Activated CD8-positive, alpha-beta memory T cell treated with anti-CD3 and anti-CD28 coated beads, Interleukin-2, amount 50 U/mL, for 1 hour (primary cell): Measurements from ENCODE around the gene SERPINB8.
"Not testable (repeated sequence)": the region's sequence is repeated elsewhere in the genome, so short reads cannot be mapped to it uniquely, and the experiment has no call there.

Experiments
- DNase-seq: peaks from one replicate; pipeline ENCODE4 v3.0.0-alpha.2; 2020; ENCODE audit errors: extremely low read depth

Gene SERPINB8, protein sequence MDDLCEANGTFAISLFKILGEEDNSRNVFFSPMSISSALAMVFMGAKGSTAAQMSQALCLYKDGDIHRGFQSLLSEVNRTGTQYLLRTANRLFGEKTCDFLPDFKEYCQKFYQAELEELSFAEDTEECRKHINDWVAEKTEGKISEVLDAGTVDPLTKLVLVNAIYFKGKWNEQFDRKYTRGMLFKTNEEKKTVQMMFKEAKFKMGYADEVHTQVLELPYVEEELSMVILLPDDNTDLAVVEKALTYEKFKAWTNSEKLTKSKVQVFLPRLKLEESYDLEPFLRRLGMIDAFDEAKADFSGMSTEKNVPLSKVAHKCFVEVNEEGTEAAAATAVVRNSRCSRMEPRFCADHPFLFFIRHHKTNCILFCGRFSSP

DNA sequence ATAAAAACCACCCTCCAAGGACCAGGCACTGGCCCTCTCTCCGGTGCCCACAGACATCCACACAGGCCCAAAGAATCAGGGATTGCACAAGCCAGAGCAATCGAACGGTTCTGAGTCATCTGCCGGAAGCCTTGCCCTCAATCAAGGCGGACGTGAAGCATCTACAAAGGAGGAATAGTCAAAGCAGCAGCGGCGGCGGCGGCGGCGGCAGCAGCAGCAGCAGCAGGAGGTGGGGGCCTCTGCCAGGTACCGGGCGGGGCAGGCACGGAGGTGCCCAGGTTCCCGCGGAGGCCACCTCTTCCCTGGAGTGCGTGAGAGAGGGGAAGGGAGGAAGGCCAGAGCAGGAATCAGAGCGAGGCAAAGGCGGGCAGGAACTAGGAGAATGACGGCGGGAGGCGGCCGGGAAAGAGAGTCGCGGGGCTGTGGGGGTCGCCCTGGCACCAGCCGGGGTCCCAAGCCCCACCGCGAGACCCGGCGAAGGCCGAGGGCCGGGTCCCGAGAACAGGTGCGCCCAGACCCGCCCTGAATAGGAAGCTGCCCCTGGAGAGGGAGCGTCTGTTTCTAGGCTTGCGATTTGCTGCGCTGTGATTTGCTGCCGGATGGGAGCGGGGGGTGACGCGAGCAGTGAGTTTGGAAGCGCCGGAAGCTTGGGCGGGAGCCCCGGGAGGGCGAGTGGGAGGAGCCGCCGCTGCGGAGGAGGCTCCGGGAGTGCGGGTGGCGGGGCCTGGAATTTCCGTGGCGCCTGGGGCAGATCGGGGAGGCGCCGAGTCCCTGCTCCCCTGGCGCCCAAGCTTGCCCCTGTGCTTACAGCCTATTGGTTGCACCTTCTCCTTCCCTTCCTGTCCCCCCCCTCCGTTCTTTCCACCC lies at the start of gene SERPINB8:
SERPINB8 (plus strand) TSS at position 140 of the 867 bp plus-strand sequence. CDS start 8,228 bp downstream, outside the sequence.
- peak; percentile 43 for DNase-seq

DNA sequence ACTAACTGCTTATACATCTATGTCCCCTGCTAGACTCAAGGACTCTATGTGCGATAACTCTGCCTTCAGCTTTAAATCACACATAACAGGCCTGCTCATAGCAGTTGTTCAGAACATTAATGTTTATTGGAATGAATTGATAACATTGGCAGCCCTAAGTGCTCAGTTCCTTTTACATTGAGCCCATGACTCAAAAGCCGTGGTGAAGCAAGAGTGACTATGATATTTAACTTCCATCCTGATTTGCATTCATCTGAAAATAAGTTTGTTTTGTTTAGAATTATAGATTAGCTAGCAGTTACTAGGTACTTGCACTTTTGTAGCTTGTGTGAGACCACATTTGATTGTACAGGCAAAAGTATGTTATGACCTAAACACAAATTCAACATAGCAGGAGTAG lies 47.8 kb upstream of the SERPINB8 start:
- DNase-seq = no peak

DNA sequence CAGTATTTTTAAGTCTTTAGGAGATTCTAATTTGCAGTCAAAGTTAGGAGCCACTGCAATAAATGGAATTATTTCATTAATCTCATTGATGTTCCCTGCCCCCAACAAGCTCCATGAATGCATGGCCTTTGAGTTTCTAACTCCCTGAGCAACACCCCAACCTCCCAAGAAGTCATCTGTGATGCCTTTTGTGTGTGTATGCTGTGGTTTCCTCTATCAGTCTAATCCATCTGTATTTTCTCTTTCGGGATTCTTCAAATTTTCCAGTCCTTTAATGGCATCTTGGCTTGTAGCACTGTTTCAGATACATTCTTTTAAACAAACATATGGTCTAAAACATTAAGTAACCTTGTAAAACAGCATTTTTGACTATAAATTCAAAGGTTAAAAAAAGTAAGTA lies 45.3 kb upstream of the SERPINB8 start:
- no peak for DNase-seq

DNA sequence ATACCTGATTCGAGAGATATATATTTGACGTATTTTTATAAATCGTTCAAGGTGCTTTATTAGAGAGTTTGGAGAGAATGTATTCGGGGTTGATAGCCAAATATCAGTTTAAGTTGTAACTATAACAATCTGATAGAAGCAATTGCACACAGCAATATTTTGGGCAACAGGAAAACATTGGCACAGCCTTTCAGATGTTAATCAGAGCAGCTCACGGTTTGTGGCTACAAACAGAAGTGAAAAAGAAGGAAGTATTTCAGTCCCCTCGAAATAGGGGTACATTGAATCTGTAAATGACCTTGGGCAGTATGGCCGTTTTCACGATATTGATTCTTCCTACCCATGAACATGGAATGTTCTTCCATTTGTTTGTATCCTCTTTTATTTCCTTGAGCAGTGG lies 41.5 kb upstream of the SERPINB8 start:
- DNase-seq = no peak

DNA sequence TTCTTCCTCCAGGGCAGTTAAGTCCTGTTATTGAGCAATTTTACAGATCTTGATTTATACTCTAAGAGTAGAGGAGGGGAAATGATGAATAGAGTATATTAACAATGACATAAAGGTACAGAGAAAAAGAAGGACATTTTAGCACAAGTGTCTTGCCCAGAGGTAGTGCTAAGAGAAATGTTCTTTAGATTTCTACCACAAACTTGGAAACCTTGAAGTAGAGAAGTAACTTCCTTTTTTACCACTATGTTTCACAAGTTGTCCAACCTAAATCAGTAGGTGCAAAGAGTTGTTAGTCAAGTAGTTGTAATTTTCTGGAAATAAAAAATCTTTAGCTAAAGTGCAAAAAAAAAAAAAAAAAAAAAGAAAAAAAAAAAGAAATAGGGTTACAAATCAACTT lies 40.5 kb upstream of the SERPINB8 start:
- DNase-seq = not testable (repeated sequence)

DNA sequence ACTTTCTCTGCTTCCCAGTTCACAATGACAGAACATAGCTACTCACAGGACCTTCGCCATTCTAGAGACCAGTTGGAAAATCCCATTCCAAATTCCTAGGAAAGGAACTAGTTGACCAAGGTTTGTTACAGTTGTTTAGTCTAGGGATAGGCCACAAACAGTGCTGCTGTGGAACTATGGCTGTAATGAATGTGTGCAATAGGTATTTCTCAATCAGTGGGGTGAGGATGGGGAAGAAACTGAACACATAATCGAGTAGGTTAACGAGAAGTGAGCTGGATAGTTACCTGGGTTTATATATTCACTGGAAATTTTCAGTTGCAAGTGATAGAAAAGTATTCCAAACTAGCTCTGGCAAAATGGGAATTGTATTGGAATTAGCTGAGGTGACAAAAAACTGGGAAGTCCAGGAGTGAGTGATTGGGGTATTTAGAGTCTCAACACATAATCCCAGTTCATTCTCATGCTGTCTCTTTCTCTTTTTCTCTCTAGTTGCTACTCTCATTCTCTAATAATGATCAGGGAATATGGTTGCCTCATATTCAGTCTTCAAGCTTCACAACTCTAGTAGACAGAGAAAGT lies 39.0 kb upstream of the SERPINB8 start:
- no peak for DNase-seq

DNA sequence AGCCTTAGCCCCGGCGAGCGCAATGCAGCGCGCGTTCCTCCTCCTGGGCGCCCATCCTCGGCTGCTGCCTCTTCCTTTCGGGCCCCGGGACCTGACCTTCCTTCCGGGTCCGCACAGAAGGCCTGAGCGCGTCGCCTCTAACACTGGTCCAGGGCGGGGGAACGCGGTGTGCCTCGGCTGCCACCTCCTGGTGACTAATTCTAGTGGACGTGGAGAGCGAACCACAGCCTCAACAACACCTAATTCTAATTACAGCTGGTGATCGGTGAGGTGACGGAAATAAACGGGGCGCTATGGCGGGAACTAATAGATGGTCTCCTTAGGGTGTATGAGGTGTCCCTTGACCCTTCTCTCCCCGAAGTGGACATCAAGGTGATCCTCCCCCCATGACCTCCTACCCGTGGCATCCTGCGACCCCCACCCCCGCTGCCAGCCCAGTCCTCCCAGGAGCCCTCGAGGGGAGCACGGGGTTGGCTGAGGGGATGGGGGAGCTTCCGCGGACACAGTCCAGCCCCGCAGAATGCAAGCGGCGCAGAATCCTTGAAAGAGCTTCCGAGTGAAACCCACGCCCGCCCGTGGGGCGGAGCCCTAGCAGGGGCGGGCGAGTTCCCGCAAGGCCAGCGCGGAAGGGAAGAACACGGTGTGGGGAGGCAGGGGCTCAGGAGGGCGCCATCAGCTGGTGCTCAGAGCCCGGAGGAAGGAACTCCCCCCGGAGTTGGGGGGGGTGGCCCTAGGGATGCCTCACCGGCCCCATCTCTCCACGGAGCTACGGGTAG lies 33.5 kb upstream of the SERPINB8 start:
- no peak for DNase-seq

DNA sequence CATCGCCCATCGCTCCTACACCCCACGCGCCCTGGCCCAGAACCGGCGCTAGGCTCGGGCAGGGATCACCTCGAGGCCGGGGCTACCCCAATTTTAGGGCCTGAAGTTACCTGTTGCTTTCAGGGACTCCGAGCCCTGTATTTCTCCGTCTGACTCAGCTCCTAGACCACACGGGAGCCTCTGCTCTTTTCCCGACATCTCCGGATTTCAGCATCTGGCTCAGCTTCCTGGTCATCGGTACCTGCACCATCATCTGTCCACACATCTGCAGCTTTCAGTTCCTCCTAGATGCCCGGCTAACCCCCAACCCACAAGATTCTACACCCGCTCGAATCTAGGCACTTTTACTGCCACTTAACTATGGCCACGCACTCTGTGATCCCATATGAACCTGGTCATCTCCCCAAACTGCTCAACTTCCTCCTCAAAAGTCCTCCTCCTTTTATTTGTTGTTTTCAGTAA lies 32.9 kb upstream of the SERPINB8 start:
- DNase-seq = no peak

DNA sequence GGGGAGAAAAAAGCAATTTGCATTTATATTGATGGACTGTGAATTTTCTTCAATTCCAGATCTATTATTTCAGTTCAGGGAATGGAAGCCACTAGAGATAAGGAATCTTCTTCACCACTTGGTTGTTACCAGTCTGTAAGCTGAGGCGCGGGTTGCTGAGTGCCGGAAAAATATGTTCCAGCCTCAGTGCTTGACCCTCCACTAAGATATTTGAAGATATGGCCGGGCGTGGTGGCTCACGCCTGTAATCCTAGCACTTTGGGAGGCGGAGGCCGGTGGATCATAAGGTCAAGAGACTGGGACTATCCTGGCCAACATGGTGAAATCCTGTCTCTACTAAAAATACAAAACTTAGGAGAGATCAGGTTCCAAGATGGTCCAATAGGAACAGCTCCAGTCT lies 29.9 kb upstream of the SERPINB8 start:
- no peak for DNase-seq

DNA sequence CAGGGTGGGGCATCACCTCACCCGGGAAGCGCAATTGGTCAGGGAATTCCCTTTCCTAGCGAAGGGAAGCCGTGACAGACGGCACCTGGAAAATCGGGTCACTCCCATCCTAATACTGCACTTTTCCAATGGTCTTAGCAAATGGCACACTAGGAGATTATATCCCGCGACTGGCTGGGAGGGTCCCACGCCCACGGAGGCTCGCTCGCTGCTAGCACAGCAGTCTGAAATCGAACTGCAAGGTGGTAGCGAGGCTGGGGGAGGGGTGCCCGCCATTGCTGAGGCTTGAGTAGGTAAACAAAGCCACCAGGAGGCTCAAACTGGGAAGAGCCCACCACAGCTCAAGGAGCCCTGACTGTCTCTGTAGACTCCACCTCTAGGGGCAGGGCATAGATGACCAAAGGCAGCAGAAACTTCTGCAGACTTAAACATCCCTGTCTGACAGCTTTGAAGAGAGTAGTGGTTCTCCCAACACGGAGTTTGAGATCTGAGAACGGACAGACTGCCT lies 29.3 kb upstream of the SERPINB8 start:
- DNase-seq = not testable (repeated sequence)

DNA sequence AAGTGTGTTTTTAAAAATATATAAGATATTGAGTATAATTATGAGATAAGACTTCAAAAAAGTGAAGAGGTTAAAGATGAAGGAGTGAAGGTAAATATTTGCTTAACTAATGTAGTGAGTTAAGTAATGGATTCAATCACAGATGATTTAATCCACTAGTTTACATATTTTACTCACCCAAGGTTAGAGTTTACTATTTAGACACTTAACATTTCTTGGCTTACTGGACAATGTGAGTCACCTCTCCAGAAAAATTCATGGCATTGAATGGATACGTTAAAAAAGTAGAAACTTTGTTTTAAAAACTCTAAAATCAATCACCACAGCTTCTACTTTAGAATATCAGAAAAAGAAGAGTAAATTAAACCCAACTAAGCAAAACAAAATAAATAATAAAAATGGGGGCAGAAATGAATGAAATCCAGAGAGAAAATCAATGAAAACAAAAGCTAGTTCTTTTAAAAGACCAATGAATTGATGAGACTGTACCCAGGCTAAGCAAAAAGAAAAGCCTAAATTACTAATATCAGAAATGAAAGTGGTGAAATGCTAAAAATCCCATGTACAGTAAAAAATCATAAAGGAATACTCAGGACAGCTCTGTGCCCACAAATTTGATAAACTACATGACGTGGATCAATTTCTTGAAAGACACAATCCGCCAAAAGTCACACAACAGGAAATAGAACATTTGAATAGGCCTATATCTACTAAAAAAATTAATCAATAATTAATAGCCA lies 22.7 kb upstream of the SERPINB8 start:
- no peak for DNase-seq

DNA sequence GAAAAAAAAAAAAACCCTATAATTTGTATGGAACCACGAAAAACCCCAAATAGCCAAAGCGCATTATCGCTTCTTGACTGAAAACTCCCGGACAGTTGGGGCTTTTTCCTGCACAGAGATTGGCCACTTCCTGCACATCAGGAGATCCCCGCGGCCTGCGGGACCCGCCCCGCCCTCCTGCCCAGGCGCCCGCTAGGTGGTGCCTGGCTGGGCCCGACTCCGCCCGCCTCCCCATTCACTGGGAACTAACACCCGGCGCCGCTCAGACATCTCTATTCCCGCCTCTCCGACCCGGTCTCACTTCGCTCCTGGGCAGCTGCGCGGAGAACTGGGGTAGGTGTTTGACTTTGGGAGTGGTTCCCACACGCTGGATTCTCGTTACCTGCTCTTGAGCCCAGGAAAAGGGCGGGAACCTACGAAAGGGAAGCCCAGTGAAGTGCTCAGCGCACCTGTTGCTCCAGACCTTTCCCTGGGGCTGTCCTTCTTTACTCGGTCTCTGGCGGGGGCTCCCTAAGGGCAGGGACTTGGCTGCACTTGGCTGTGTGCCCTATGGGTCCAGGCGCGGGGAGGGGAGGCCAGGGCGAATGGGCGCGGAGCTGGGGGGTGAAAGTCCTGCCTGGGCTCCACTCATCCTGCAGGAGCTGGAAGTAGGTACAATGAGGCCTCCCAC lies 20.7 kb upstream of the SERPINB8 start, which contains the start of gene HMSD:
HMSD (plus strand) TSS at position 234 of the 670 bp plus-strand sequence. CDS start 4,155 bp downstream, outside the sequence.
- DNase-seq = no peak

DNA sequence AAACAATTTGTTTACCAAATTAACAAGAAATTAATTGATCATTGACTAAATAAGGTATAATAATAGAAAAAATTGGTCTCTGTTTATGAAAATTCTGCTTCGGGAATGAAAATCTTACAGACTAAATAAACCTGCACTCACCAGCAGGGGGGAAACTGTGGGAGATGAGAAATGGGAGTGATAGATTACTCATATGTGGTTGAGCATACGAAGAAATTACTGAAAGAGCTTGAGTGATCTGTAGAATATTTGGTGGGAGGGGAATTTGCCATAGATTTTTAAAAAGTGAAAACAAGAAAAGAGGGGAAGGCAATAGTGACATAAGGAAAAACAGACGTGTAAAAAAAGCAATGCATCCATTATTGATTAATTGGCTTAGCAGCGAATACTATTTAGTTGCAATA lies 18.6 kb upstream of the SERPINB8 start:
- DNase-seq = no peak

DNA sequence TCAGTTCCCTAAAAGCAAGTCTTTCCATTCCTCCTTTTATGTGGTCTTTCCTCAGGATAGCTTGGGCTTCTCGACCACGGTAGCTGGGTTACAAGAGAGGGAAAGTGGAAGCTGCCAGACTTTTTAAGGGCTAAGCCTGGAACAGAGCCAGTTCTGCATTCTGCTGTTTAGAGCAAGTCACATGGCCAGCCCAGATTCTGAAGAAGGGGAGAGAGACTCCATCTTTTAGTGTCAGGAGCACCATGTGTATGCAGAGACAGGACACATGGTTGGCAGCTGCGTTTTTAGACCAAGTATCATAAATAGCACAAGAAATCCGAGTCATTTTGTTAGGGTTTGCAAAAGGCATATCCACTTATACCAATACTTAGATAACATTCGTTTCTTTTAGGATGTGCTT lies 16.1 kb upstream of the SERPINB8 start:
- DNase-seq = no peak

DNA sequence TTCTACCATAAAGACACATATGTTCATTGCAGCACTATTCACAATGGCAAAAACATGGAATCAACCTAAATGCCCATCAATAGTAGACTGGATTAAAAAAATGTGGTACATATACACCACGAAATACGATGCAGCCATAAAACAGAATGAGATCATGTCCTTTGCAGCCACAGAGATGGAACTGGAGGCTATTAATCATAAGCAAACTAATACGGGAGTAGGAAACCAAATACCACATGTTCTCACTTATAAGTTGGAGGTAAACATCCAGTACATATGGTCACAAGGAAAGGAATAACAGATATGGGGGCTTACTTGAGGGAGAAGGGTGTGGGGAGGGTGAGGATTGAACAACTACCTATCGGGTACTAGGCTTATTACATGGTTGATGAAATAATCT lies 13.1 kb upstream of the SERPINB8 start:
- no peak for DNase-seq

DNA sequence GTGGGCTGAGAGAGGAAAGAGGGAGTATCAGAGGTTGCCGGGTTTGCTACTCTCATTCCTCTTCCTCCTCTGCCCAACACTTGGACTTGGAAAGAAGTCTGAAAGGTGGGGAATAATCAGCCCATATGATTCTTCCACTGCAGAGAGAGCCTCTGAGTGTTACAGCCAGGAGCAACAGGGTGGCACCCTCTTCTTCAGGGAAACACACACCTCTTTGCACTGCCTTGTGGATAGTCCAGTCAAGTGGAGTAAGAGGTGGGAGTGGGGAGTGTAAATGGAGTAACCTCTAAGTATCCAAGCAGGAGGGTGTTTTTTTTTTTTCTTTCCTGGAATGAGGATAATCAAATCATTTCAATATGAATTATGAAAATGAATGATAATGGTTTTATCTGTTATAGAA lies 9.0 kb upstream of the SERPINB8 start:
- no peak for DNase-seq

DNA sequence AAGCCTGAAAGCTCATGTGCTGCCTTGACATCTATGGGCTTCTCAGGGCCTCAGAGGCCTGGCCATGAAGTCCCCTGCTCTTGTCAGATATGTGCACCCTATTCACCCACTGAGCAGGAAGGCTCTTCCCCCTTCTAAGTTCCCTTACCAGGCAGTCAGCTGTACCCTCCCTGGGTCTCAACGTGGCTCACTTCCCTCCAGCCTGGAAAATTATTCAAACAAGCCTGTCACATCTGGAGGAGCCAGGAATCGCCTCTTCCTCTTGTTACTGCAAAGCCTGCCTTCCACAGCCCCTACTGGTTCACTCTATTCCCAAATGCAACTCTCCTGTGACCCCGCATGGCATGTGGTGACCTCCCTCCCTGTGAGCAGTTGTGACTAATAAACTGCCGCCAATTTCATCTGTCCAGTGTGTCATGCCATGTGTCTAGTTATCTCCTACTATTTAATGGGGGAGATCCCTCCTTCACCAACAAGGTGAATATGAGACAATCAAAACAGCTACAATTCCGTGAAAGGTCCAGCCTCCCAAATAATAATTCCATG lies 8.4 kb upstream of the SERPINB8 start:
- no peak for DNase-seq

DNA sequence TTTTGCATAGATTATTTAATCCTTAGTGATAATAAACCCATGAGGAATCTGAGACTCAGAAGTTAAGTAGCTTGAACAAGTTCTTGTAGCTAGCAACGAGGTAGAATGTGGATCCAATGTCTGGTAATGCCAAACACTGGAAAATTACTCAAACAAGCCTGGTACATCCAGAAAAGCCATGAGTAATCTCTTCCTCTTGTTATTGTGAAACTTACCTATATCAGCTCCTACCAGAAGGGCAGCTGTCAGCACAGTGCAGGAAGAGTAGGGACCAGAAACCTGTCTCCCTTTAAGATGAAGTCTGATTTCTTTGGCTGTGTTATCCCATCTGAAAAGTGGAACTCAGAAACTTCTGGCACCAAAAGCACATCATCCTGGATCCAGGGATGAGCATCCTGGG lies 7.7 kb upstream of the SERPINB8 start:
- DNase-seq = no peak

DNA sequence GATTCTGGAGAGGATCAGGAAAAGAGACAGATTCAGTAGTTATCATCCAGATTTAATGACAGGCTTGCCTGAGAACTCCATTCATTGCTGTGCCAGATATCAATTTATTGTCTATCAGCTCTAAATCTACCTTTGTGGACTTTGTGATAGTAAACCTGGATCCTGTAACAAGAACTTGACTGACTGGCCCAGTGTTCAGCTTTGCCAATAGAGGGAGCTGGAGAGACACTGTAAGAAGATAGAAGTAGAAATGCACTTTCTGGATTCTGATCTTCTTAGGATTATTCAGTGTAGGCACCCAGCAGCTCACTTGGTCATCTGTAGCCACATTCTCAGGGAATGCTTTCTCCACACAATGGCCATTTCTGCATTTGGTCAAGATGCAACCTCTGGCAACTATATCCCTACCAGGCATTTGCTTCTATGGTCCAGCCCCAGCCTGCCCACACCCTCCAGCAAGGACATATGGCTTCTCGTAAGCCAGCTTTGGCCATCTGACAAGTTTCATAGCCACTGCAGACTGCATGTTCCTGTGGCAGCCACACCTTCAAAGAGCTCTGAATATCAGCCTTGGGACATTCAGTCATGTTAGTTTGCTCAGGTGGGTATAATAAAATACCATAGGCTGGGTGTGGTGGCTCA lies 6.1 kb upstream of the SERPINB8 start:
- DNase-seq = no peak
